H54 (cell line): ENCODE results near the gene FYCO1.
"Not testable (repeated sequence)": the region's sequence is repeated elsewhere in the genome, so short reads cannot be mapped to it uniquely, and the experiment has no call there.

Experiments
- DNase-seq: peaks from one replicate; pipeline ENCODE4 v3.0.0; 2011; ENCODE audit warnings: low spot score, mixed read lengths; ENCODE audit not compliant: insufficient read length
- FAIRE-seq: peaks from 3 replicates; lab custom pipeline; 2011; peaks lifted over from hg19 to GRCh38; lab: Jason Lieb, UNC
- POLR2A ChIP-seq: IDR thresholded peaks from 2 replicates; pipeline ENCODE4 v1.6.1; 2011; ENCODE audit warnings: low read depth, mild to moderate bottlenecking, low read length

Gene FYCO1

GRCh38 chr3:45997942-45998341 is 2.3 kb upstream of the FYCO1 start:
- FAIRE-seq (no peak), DNase-seq (no peak)
- no peak for TF ChIP-seq POLR2A

DNA sequence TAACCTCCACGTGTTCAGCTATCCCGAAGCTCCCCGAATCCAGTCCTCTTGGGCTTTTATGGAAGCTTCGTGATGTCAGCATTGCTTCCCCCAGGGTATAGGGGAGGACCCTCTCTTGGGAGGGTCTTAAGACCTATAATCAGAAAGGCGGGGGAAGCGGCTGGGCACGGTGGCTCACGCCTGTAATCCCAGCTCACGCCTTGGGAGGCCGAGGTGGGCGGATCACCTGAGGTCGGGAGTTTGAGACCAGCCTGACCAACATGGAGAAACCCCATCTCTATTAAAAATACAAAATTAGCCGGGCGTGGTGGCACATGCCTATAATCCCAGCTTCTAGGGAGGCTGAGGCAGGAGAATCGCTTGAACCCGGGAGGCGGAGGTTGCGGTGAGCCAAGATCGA is 1.9 kb upstream of the FYCO1 start:
- FAIRE-seq, DNase-seq: not testable (repeated sequence)

DNA sequence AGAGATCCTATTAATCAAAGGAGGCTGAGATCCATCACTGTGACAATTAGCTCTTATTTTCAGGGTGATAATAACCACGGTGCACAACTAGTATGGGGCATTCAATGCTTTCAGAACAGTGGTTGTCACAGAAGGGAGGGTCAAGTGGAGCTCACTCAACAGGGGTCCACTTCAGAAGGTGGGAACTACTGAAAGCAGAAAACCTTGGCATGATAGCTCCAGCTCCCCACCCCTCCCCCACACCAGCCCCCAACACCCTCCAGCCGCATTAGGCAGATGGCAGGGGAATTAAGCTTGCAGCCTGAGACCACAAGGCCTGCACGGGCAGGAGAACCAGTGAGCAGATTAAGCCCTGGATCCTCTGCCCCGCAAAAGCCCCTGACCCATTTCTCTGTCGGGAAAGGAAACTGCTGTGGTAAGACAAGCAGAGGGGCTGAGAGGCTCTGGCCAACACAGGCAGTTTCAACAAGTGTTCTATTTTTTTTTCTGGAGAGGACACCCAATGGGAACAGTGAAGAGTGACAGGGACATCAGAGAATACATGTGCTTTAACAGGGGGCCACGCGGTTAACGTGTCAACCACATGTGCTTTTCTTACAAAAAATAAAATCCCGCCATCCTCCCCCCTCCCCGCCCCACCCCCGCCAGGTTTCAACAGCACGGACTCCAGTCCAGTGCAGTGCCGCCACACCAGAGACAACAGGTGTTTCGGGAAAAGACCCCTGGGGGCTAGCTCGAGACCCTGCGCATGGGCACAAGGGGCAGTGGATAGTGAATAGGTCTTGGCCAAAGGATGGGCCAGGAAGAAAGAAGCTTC is 997 bp downstream of the FYCO1 start:
- FAIRE-seq: no peak
- TF ChIP-seq POLR2A: no peak
- DNase-seq: no peak

DNA sequence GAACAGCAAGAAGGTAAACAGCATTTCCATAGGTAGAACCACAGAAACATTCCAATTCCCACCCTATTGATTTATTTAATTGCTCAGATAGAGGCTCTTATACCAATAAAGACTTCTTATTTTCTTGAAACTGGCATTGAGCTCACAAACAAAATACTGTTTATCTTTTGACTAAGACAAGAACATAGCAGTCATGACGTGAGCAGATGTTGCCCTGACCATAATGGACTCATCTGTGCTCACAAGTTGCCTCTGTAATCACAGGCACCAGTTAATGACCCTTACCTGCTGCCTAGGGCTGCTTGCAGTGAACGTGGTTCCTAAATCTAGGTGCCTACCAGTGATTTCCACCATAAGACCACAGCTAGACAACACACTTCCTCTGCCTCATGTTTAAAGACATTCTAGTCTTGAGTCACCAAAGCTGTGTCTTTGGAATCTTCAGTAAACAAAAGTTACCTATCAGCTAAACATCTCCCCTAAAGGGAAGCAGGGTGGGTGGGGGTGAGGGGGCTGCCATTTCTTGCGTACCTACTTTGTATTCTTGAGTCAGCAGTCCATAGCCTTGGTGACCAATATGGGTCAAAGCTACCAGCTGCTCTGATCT is 2.1 kb downstream of the FYCO1 start:
- DNase-seq: no peak
- TF ChIP-seq POLR2A: no peak
- no peak for FAIRE-seq

- DNase-seq (no peak), FAIRE-seq (no peak)
- TF ChIP-seq POLR2A: no peak
Observed at GRCh38 chr3:45992821-45993221, 2.8 kb downstream of the FYCO1 start.

DNA sequence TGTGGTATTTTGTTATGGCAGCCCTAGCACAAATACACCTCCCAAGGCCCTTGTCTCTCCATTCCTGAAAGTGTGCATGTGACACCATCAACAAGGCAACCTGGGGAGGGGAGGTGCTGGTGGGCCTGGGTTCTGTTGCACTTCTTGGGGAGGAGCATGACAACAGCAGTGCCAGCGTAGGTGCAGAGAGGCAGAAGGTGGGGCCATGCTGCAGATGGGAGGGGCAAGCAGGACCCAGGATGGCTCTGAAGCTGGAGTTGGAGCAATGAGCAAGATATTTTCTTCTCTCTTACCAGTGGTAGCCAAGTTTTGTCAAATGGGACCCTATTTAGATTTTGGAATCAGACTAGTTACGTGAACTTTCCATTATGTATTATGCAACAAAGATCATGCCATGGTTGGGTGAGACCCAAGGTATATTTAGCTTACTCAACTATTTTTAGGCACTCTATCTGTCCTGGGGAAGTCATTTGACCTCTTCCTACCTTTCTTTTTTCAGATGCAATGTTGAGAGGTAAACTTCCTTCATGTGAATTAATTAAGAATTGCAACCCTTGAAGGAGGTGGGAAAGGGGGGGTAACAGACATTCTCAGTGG is 3.4 kb downstream of the FYCO1 start:
- no peak for DNase-seq
- no peak for FAIRE-seq

DNA sequence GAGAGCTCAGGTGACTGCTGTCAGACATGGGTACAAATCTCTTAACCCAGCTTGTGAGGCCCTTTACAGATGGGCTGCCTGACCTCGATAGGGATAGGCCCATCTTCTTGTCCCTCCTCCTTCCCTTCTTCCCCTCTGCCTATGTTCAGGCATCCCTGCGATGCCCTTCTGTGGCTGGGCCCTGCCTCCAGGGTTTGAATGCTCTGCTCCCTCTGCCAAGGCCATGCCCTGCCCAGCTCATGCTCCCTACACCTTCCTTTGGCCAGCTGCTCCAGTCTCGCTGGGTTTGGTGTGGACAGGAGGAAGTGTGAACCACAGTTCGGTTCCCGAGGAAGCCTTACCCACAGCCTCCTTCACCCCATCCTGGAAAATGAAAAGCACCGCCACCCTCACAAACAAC is 4.3 kb downstream of the FYCO1 start:
- no peak for TF ChIP-seq POLR2A
- no peak for DNase-seq
- FAIRE-seq: no peak

More for the DNA sequence above, 3.4 kb downstream of the FYCO1 start:
- no peak for TF ChIP-seq POLR2A

DNA sequence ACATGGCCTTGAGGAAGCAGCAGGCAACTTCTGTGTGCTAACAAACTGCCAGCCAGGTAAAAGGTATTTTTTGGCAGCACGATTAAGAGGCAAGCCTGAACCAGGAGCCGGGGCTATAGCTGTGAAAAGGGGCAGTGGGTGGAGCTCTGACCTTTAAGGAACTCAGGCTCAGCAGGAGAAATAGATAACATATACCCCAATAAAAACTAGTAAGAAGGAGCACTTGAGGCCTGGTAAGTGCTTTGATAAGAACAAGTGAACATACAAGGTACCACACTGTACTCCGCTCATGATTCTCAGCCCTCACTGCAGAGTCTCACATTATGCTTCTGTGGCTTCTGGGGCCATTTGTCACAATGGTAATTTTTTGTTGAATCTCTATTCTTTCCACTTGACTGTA is 5.4 kb downstream of the FYCO1 start:
- FAIRE-seq: no peak
- TF ChIP-seq POLR2A: no peak

DNA sequence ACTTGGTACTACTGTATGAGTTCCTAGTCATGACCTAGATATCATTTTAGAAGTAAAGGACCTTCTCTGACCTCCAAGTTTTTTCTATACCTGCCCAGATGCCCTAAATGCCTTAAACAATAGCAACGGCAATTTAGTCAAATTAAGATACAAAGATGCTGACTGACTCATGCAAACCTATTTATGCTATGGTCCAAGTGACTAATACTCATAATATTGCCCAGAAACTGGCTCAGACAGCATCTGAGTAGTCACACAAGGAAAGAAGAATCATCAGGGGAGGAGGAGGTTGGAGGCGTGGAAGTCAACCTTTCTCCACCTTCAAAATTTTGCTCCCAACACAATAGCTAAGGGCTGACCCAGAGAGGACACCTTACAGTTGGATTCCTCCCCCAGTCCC is 6.8 kb downstream of the FYCO1 start:
- TF ChIP-seq POLR2A: no peak
- FAIRE-seq (peak; percentile 23), DNase-seq (peak; percentile 50)

More for the DNA sequence above, 5.4 kb downstream of the FYCO1 start:
- no peak for DNase-seq

DNA sequence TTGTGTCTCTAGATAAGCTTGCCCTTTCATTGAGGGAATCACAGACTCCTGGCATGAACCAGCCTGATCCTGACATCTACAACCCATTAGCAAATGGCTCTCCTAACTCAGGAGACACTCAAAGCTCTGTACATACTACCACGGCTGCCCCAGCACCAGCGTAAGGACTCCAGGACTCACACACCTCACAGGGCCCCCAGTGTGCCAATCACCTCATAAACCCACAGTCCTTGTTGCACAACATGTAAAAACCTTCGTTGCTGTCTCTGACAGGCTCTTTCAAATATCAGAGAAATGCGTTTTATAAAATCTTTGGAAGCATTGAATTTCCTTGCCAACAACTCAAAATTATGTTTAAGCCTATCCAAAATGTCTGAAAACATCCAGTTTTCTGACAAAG is 7.3 kb downstream of the FYCO1 start:
- TF ChIP-seq POLR2A: no peak
- DNase-seq: no peak
- FAIRE-seq: no peak

DNA sequence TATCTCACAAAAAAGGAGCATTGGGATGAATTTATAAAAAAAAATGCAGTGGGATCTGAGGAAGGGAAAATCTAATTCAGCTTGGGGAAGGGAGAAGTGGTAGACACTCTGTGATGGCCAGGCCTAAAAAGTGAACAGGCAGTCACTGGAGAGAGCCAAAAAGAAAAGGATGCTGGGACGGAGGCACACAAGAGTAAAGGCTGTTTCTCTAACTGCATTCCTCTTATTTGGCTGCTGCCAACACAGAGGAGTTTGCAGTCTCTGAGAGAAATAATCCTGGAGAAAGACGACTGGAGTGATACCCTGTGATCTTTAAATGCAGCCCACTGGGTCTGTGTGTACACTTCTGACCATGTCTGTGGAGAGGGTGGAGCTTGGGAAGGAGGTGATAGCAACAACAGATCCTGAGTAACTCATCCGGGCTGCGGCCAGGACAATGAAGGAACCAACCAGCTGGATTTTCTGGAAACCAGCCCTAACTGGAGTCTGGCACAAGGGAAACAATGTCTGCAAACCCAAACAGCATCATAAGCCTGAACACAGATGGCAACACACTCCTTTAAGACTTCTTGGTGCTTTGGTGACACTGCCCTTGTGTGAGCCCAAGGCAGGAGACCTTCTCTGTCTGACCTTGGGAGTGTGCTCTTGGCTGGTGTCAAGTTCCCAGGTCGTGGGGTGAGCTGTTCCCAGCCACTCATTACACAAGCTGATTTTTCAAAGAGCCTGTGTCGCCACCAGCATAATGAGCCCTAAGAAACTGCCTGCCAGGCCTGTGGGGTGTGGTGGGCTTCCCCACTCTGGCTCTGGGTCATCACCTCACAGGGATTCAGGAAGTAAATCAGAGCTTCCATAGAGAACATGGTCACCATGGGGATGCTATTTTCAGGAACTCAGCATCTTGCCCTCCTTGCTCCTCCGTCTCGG is 8.0 kb downstream of the FYCO1 start:
- TF ChIP-seq POLR2A: no peak
- FAIRE-seq (no peak), DNase-seq (no peak)

- no peak for TF ChIP-seq POLR2A
- DNase-seq: peak; percentile 50
- no peak for FAIRE-seq
Observed at GRCh38 chr3:45986303-45986982, 9.2 kb downstream of the FYCO1 start.
